T-helper 17 cell (primary cell): ENCODE data around the gene RAB36. TPM values are rescaled to one million over a fixed set of nuclear protein-coding genes. Genes with fewer than 3 reads are reported as not detected.

ENCODE experiments used
- ATAC-seq: fragments of 150-1000 bp; cut with Tn5 transposase; 2 replicates; pipeline ENCODE4 v1.10.0; 2021; ENCODE audit warnings: mild to moderate bottlenecking, moderate library complexity
- DNase-seq, 3 donors: peaks; one replicate each; pipeline versions ENCODE4 v3.0.0 to v3.0.0-alpha.2; 2020 to 2021
- H3K9me3 ChIP-seq: one replicate; pipeline ENCODE4 v1.7.0; 2013; ENCODE audit warnings: low read length, mild to moderate bottlenecking; ENCODE audit not compliant: control insufficient read depth, poor library complexity, severe bottlenecking
- H3K27ac Mint-ChIP-seq: one replicate; pipeline ENCODE4 v1.8.0; 2022; ENCODE audit warnings: mild to moderate bottlenecking, moderate library complexity, mixed read lengths
- H3K27me3 Mint-ChIP-seq: one replicate; pipeline ENCODE4 v1.8.0; 2022; ENCODE audit warnings: mixed read lengths
- H3K36me3 Mint-ChIP-seq: one replicate; pipeline ENCODE4 v1.8.0; 2022; ENCODE audit warnings: low read depth, mixed read lengths
- H3K4me1 Mint-ChIP-seq: one replicate; pipeline ENCODE4 v1.8.0; 2022; ENCODE audit warnings: mild to moderate bottlenecking, mixed read lengths
- H3K4me3 Mint-ChIP-seq: one replicate; pipeline ENCODE4 v1.8.0; 2022; ENCODE audit warnings: mild to moderate bottlenecking, moderate library complexity, mixed read lengths
- total RNA-seq, 4 donors: library from RNA in 2 of 4; stranded (reverse) in 2 of 4; gene quantifications; one replicate each; pipeline ENCODE4 v1.2.3 and lab custom pipeline; 2022 to 2026

The RAB36 gene
- total RNA-seq, 2 donors from 2014 or later = 1.1 to 2.4 TPM

GRCh38 chr22:23157560-23158515 lies 12.6 kb downstream of the RAB36 start:
- DNase-seq (no peak), ATAC-seq (no peak)
- no peak overlapping the region for H3K27ac Mint-ChIP-seq
- H3K9me3 ChIP-seq = no peaks in the 10 kb centered on the region
- no peaks in the 10 kb centered on the region for H3K27me3 Mint-ChIP-seq
- no peak overlapping the region for H3K4me3 Mint-ChIP-seq
- H3K4me1 Mint-ChIP-seq = peaks cover 12% of the 10 kb centered on the region
- H3K36me3 Mint-ChIP-seq = no peaks in the 10 kb centered on the region

- Mint-ChIP-seq H3K4me3 (no peak overlapping the region), H3K4me1 (peaks cover 7% of the 10 kb centered on the region), H3K27ac (no peak overlapping the region), H3K36me3 (no peaks in the 10 kb centered on the region), H3K27me3 (no peaks in the 10 kb centered on the region)
- no peak for ATAC-seq
- H3K9me3 ChIP-seq = no peaks in the 10 kb centered on the region
- no peak for DNase-seq
Observed at GRCh38 chr22:23158516-23159290, 13.4 kb downstream of the RAB36 start.

- Mint-ChIP-seq H3K4me1 (peaks cover 4% of the 10 kb centered on the region), H3K36me3 (no peaks in the 10 kb centered on the region), H3K4me3 (no peak overlapping the region), H3K27me3 (no peaks in the 10 kb centered on the region), H3K27ac (no peak overlapping the region)
- no peaks in the 10 kb centered on the region for H3K9me3 ChIP-seq
- DNase-seq = no peak
- ATAC-seq = no peak
Observed at GRCh38 chr22:23159291-23159630, 14.0 kb downstream of the RAB36 start.

GRCh38 chr22:23161029-23161428 lies 15.8 kb downstream of the RAB36 start:
- H3K27ac Mint-ChIP-seq = no peak overlapping the region
- no peaks in the 10 kb centered on the region for H3K27me3 Mint-ChIP-seq
- no peak overlapping the region for H3K4me3 Mint-ChIP-seq
- no peaks in the 10 kb centered on the region for H3K36me3 Mint-ChIP-seq
- no peak for ATAC-seq
- peaks cover 4% of the 10 kb centered on the region for H3K4me1 Mint-ChIP-seq
- H3K9me3 ChIP-seq = no peaks in the 10 kb centered on the region
- no peak for DNase-seq

GRCh38 chr22:23161574-23161973 lies 16.3 kb downstream of the RAB36 start:
- DNase-seq = no peak
- ATAC-seq = no peak
- H3K9me3 ChIP-seq = no peaks in the 10 kb centered on the region
- Mint-ChIP-seq H3K36me3 (no peaks in the 10 kb centered on the region), H3K27ac (no peak overlapping the region), H3K27me3 (no peaks in the 10 kb centered on the region), H3K4me1 (peaks cover 4% of the 10 kb centered on the region), H3K4me3 (no peak overlapping the region)

- no peak for ATAC-seq
- no peaks in the 10 kb centered on the region for H3K27me3 Mint-ChIP-seq
- H3K9me3 ChIP-seq = no peaks in the 10 kb centered on the region
- H3K36me3 Mint-ChIP-seq = no peaks in the 10 kb centered on the region
- H3K4me3 Mint-ChIP-seq = no peak overlapping the region
- DNase-seq = no peak
- peaks cover 4% of the 10 kb centered on the region for H3K4me1 Mint-ChIP-seq
- no peak overlapping the region for H3K27ac Mint-ChIP-seq
Observed at GRCh38 chr22:23163665-23164064, 18.4 kb downstream of the RAB36 start.

- H3K27ac Mint-ChIP-seq = no peak overlapping the region
- H3K4me3 Mint-ChIP-seq = no peak overlapping the region
- ATAC-seq (no peak), DNase-seq (no peak)
- no peaks in the 10 kb centered on the region for H3K9me3 ChIP-seq
- H3K27me3 Mint-ChIP-seq = no peaks in the 10 kb centered on the region
- no peaks in the 10 kb centered on the region for H3K36me3 Mint-ChIP-seq
- peaks cover 4% of the 10 kb centered on the region for H3K4me1 Mint-ChIP-seq
Observed at GRCh38 chr22:23164091-23164490, 18.8 kb downstream of the RAB36 start.

GRCh38 chr22:23166042-23166831 lies 21.0 kb downstream of the RAB36 start:
- Mint-ChIP-seq H3K27me3 (no peaks in the 10 kb centered on the region), H3K27ac (no peak overlapping the region), H3K36me3 (no peaks in the 10 kb centered on the region), H3K4me3 (no peak overlapping the region), H3K4me1 (peaks cover 4% of the 10 kb centered on the region)
- ATAC-seq (no peak), DNase-seq (no peak)
- no peaks in the 10 kb centered on the region for H3K9me3 ChIP-seq

- H3K4me3 Mint-ChIP-seq = no peak overlapping the region
- H3K9me3 ChIP-seq = no peaks in the 10 kb centered on the region
- H3K27me3 Mint-ChIP-seq = no peaks in the 10 kb centered on the region
- DNase-seq (no peak), ATAC-seq (no peak)
- H3K4me1 Mint-ChIP-seq = peaks cover 4% of the 10 kb centered on the region
- no peak overlapping the region for H3K27ac Mint-ChIP-seq
- H3K36me3 Mint-ChIP-seq = no peaks in the 10 kb centered on the region
Observed at GRCh38 chr22:23166841-23167616, 21.8 kb downstream of the RAB36 start.

GRCh38 chr22:23168391-23169042 lies 23.2 kb downstream of the RAB36 start:
- Mint-ChIP-seq H3K36me3 (no peaks in the 10 kb centered on the region), H3K4me1 (no peaks in the 10 kb centered on the region), H3K27me3 (no peaks in the 10 kb centered on the region), H3K27ac (no peak overlapping the region), H3K4me3 (no peak overlapping the region)
- DNase-seq = no peak
- no peaks in the 10 kb centered on the region for H3K9me3 ChIP-seq
- ATAC-seq = no peak

GRCh38 chr22:23169043-23169406 lies 23.7 kb downstream of the RAB36 start:
- ATAC-seq = no peak
- Mint-ChIP-seq H3K27ac (no peak overlapping the region), H3K4me3 (no peak overlapping the region), H3K27me3 (no peaks in the 10 kb centered on the region), H3K4me1 (peaks cover 2% of the 10 kb centered on the region), H3K36me3 (no peaks in the 10 kb centered on the region)
- DNase-seq = no peak
- H3K9me3 ChIP-seq = no peaks in the 10 kb centered on the region
